DOHH2 (cell line): ENCODE results near the gene DNAJC17.

ENCODE experiments used
- H3F3A ChIP-seq: fragments of 200-600 bp; sonication (generic), shearing (Covaris generic); 2 replicates; pipeline ENCODE4 v1.6.0; 2016; ENCODE audit warnings: antibody characterized with exemption, mild to moderate bottlenecking; ENCODE audit not compliant: control insufficient read depth, insufficient read depth
- H3K27ac ChIP-seq: fragments of 200-600 bp; sonication (generic); 2 replicates; pipeline ENCODE4 v1.5.1; 2014; ENCODE audit warnings: low read depth, mild to moderate bottlenecking, low read length, moderate library complexity
- H3K27me3 ChIP-seq: fragments of 200-600 bp; sonication (generic); 2 replicates; pipeline ENCODE4 v1.6.1; 2014; ENCODE audit warnings: mild to moderate bottlenecking, low read length, mixed read lengths; ENCODE audit not compliant: control insufficient read depth
- H3K36me3 ChIP-seq: fragments of 200-600 bp; sonication (generic); 2 replicates; pipeline ENCODE4 v1.6.1; 2014; ENCODE audit warnings: mild to moderate bottlenecking, low read length, moderate library complexity, mixed read lengths; ENCODE audit not compliant: control insufficient read depth
- H3K4me1 ChIP-seq: fragments of 200-600 bp; sonication (generic); 2 replicates; pipeline ENCODE4 v1.6.1; 2014; ENCODE audit warnings: mild to moderate bottlenecking, low read length, mixed read lengths; ENCODE audit not compliant: control insufficient read depth
- H3K4me2 ChIP-seq: fragments of 200-600 bp; sonication (generic); 2 replicates; pipeline ENCODE4 v1.6.0; 2014; ENCODE audit warnings: mild to moderate bottlenecking, low read length, moderate library complexity
- H3K4me3 ChIP-seq: fragments of 200-600 bp; sonication (generic); 2 replicates; pipeline ENCODE4 v1.5.1; 2014; ENCODE audit warnings: mild to moderate bottlenecking, low read length, mixed read lengths
- H3K79me2 ChIP-seq: fragments of 200-600 bp; sonication (generic); 2 replicates; pipeline ENCODE4 v1.6.1; 2014; ENCODE audit warnings: mild to moderate bottlenecking, low read length, mixed read lengths; ENCODE audit not compliant: control insufficient read depth
- H3K9me2 ChIP-seq: fragments of 200-600 bp; sonication (generic); replicated peaks from 2 replicates; pipeline ENCODE4 v1.6.1; 2014; ENCODE audit warnings: mild to moderate bottlenecking, low read length, mixed read lengths; ENCODE audit not compliant: control insufficient read depth
- H3K9me3 ChIP-seq: fragments of 200-600 bp; sonication (generic); 2 replicates; pipeline ENCODE4 v1.6.1; 2014; ENCODE audit warnings: antibody characterized with exemption, low read length, mixed read lengths; ENCODE audit not compliant: control insufficient read depth, insufficient read depth
- H4K20me1 ChIP-seq: fragments of 200-600 bp; sonication (generic); 2 replicates; pipeline ENCODE4 v1.6.0; 2014; ENCODE audit warnings: low read depth, mild to moderate bottlenecking, antibody characterized with exemption, low read length, moderate library complexity; ENCODE audit not compliant: control insufficient read depth, insufficient read depth
- CTCF ChIP-seq: fragments of 200-600 bp; sonication (generic); IDR thresholded peaks from one replicate; pipeline ENCODE4 v1.5.1; 2014; ENCODE audit warnings: antibody characterized with exemption, mild to moderate bottlenecking, low read depth, low read length; ENCODE audit not compliant: poor library complexity, severe bottlenecking
- EZH2phosphoT487 ChIP-seq: fragments of 200-600 bp; sonication (generic); IDR thresholded peaks from 2 replicates; pipeline ENCODE4 v1.6.1; 2017; ENCODE audit warnings: borderline replicate concordance, mild to moderate bottlenecking, antibody characterized with exemption, low read length, moderate library complexity, mixed read lengths

DNAJC17 gene

DNA sequence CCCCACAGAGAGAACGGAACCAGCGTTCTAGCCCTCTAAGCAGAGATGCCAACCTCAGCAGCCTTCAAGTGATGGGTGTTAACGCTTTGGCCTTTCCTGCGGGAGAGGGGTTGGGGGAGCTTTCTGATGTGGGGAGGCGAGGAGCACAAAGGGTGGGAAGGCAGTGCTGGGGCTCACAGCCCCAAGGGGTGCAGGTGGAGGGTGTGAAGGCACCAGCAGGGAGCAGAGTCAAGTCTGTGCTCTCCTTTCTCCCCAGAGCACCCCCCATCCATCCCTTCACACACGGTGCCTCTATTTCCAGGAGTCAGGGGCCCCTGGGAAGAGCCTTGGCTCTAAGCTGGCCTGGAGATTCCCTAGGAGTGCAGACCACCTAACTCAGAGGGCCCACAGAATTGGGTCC is 33.4 kb downstream of the DNAJC17 start:
- H3K9me3 ChIP-seq: no peaks in the 10 kb centered on the region
- peaks cover 45% of the 10 kb centered on the region for H3K36me3 ChIP-seq
- H3F3A ChIP-seq: peaks cover 16% of the 10 kb centered on the region
- H3K4me3 ChIP-seq: no peak overlapping the region
- H3K27ac ChIP-seq: no peak overlapping the region
- no peaks in the 10 kb centered on the region for H4K20me1 ChIP-seq
- no peaks in the 10 kb centered on the region for H3K79me2 ChIP-seq
- H3K27me3 ChIP-seq: no peaks in the 10 kb centered on the region
- H3K4me1 ChIP-seq: peaks cover 39% of the 10 kb centered on the region
- TF ChIP-seq EZH2phosphoT487 (no peak), CTCF (no peak)
- no peaks in the 10 kb centered on the region for H3K9me2 ChIP-seq
- no peak overlapping the region for H3K4me2 ChIP-seq

DNA sequence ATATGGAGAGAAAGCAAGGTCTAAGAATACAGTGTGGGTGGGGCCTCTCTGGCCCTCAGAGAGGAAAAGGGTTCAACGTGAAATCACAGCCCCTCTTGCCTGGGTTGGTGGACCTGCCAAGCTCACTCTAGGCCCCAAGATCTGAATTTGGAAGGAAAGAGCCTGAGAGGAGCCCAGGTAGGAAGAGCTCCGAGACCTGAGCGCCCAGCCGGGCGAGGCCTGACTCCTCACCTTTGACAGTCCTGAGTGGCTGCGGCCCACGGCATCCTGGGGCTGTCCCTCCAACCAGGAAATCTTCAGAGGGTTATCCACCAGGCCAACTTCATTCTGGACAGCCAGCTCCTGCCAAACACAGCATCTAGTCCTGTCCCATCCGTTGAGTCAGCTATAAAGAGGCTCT is 33.8 kb downstream of the DNAJC17 start:
- H3F3A ChIP-seq: peaks cover 19% of the 10 kb centered on the region
- H3K4me1 ChIP-seq: peaks cover 43% of the 10 kb centered on the region

GRCh38 chr15:40772014-40772413 is 35.3 kb downstream of the DNAJC17 start:
- H3K27me3 ChIP-seq: no peaks in the 10 kb centered on the region
- TF ChIP-seq CTCF (no peak), EZH2phosphoT487 (no peak)
- H3K27ac ChIP-seq: no peak overlapping the region
- H3K4me1 ChIP-seq: peaks cover 58% of the 10 kb centered on the region
- peaks cover 59% of the 10 kb centered on the region for H3K36me3 ChIP-seq
- H3K9me3 ChIP-seq: no peaks in the 10 kb centered on the region
- peaks cover 11% of the 10 kb centered on the region for H3K79me2 ChIP-seq
- peaks cover 21% of the 10 kb centered on the region for H3F3A ChIP-seq
- no peak overlapping the region for H3K4me2 ChIP-seq
- no peaks in the 10 kb centered on the region for H3K9me2 ChIP-seq
- H3K4me3 ChIP-seq: no peak overlapping the region
- H4K20me1 ChIP-seq: no peaks in the 10 kb centered on the region

More for the DNA sequence above, 33.8 kb downstream of the DNAJC17 start:
- H3K9me3 ChIP-seq: no peaks in the 10 kb centered on the region
- H3K27ac ChIP-seq: no peak overlapping the region
- H3K27me3 ChIP-seq: no peaks in the 10 kb centered on the region
- H3K79me2 ChIP-seq: no peaks in the 10 kb centered on the region
- peaks cover 45% of the 10 kb centered on the region for H3K36me3 ChIP-seq
- no peak overlapping the region for H3K4me2 ChIP-seq
- H3K9me2 ChIP-seq: no peaks in the 10 kb centered on the region
- no peaks in the 10 kb centered on the region for H4K20me1 ChIP-seq
- TF ChIP-seq EZH2phosphoT487: no peak
- TF ChIP-seq CTCF: no peak
- no peak overlapping the region for H3K4me3 ChIP-seq
